Measurements from ENCODE around the gene C8A.

Gene C8A

DNA sequence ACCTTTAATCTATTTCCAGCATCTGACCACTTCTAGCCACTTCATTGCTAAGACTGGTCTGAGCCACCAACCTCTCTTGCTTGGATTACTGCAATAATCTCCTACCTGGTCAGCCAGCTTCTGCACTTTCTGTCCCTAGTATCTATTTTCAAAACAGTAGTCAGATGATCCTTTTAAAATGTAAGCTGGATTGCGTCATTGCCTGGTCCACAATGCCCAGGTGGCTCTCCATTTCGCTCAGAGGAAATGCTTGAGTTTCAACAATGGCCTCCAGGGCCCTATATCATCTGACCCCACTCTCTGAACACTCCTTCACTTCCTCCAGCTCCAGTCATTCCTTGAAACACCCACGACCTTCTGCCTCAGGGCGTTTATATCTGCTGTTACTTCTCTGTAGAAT lies 37.7 kb upstream of the C8A start:
- POLR2A ChIA-PET, result no interaction called here

DNA sequence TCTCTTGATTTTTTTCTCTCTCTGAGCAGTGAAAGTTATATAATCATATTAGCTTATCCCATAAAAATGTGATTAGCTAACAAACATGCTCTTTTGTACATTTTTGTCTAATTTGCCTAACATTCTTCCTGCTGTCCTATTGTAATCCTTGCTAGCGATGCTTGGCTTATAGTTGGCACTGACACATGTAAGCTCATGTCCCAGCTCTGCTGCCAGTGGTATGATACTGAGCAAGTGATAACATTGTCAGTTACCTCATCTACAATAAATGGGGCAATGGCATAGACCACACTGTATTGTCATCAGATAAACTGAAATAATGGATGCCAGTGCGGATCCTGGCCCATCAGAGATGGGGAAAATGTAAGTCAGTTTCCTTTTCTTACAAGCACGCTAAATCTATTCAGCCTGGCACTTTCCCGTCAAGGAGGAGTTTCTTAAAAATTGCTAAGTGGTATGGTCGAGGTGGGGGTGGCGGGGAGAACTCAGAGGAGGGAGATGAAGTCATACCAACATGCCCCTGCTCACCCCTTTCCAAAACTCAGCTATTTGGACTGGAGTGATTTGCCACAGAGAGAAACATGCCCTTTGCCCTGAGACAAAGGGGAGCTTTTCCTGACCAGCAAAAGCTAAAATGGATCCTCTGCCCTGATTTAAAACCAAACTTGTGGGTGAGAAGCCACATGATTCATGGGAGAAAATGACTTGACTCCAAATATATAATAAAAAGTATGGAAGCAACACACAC lies 36.7 kb upstream of the C8A start:
- DNase-seq (ENCODE audit: extremely low spot score), result no peak
- ChIA-PET CTCF (interaction anchor here (0.9 to 3.6 kb wide), 5 partner anchors 9 to 61 kb away, joined by 3 to 17 read pairs (median 3); no protein-coding TSS in a partner anchor), POLR2A (no interaction called here)
- TF ChIP-seq, protein P1, sequence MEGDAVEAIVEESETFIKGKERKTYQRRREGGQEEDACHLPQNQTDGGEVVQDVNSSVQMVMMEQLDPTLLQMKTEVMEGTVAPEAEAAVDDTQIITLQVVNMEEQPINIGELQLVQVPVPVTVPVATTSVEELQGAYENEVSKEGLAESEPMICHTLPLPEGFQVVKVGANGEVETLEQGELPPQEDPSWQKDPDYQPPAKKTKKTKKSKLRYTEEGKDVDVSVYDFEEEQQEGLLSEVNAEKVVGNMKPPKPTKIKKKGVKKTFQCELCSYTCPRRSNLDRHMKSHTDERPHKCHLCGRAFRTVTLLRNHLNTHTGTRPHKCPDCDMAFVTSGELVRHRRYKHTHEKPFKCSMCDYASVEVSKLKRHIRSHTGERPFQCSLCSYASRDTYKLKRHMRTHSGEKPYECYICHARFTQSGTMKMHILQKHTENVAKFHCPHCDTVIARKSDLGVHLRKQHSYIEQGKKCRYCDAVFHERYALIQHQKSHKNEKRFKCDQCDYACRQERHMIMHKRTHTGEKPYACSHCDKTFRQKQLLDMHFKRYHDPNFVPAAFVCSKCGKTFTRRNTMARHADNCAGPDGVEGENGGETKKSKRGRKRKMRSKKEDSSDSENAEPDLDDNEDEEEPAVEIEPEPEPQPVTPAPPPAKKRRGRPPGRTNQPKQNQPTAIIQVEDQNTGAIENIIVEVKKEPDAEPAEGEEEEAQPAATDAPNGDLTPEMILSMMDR (IDR thresholded peaks at IDR 0.05; ENCODE audit: control extremely low read depth, extremely low read depth, low read depth, missing control alignments), result no peak

More for the DNA sequence above, 37.7 kb upstream of the C8A start:
- TF ChIP-seq, protein P1 (IDR thresholded peaks at IDR 0.05; ENCODE audit: control extremely low read depth, extremely low read depth, low read depth, missing control alignments), result no peak
- DNase-seq (ENCODE audit: extremely low spot score), result no peak
- CTCF ChIA-PET, result interaction anchor here (0.9 to 3.6 kb wide), 5 partner anchors 9 to 15 kb away, joined by 3 to 17 read pairs (median 6); no protein-coding TSS in a partner anchor

DNA sequence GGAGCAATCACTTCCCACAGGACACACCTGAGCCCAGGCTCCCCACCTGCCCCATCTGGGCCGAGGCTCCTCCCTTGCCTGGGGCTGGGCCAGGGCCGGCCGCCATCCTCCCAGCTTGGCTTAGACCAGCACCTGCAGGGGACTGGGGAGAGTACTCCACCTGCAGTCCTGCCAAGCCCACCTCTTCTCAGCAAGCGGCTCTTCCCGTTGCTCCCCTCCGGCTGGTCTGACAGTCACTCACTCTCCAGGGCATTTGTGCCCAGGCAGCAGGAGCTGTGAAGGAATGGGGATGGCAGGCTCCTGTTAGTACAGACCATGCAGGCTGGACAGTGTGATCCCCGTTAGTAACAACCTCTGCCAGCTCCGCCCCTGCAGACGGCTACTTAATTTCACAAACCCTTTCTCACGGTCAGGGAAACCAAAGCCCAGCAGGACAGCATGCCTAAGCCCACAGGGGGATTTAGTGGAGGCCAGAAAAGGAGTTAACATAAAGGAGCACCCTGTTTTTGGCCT lies 35.2 kb upstream of the C8A start, which contains the start of gene FYB2:
FYB2 (minus strand) TSS at position 18 of the 513 bp plus-strand sequence. CDS start 114 bp downstream, outside the sequence.
- POLR2A ChIA-PET, result no interaction called here
- DNase-seq (ENCODE audit: extremely low spot score), result no peak
- TF ChIP-seq, protein P1 (IDR thresholded peaks at IDR 0.05; ENCODE audit: control extremely low read depth, extremely low read depth, low read depth, missing control alignments), result no peak
- CTCF ChIA-PET, result interaction anchor here (1.0 to 4.0 kb wide), 8 partner anchors 11 to 61 kb away, joined by 3 to 46 read pairs (median 12); no protein-coding TSS in a partner anchor

DNA sequence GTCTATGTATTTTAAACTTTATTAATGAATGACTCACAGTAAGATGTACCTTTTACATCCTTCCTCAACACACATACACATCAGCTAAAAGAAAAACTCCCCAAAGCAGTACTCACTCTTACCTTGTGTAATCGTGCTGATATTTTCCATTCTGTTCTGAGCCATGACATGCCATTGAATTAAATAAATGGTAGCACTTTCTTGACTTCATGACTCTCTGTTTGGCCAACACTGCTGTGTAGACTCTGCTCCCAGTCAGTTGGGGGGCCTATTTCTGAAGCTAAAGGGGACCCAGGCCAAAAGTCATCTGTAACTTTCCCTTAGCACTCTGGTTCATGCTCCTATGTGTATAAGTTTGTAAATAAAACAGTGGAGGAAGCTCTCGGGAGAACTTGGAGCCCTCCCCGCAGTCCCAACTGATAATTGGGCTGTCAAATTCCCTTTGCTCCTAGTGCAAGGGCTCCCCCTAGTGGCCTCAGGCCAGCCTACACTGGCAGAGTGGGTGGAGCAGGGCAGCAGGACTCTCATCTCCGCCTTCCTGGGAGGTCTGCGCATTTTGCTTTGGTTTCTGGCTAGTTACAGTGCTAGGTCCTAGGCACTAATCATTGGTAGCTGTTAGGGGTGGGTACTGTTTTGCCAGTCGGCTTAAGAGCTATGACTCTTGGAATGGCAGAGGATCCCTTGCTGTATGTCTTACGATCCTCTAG lies 33.7 kb upstream of the C8A start:
- peak; percentile 80 for DNase-seq (ENCODE audit: extremely low spot score)
- ChIA-PET POLR2A (interaction anchor here (0.7 kb wide), 1 partner anchor 472 kb away, joined by 4 read pairs; no protein-coding TSS in a partner anchor), CTCF (interaction anchor here (0.7 to 4.0 kb wide), 22 partner anchors 10 to 1335 kb away, joined by 3 to 46 read pairs (median 3); no protein-coding TSS in a partner anchor)
- TF ChIP-seq, protein P1 (IDR thresholded peaks at IDR 0.05; ENCODE audit: control extremely low read depth, extremely low read depth, low read depth, missing control alignments), result peak; percentile 96

DNA sequence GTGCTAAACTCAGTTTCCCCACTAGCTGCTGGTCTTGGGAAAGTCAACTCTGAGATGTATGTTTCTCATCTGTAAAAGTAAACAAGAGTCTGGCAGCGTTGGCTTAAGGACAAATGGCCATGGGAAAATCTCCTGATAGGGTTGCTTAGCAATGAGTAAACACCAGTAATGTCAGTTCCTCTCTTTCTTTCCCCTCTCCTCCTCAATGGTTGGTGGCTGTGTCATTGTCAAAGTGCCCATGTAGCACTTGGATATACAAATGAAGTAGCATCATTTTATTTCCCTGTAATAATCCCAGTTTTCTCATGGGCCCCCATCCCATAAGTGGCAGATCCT lies 33.2 kb upstream of the C8A start:
- TF ChIP-seq, protein P1 (IDR thresholded peaks at IDR 0.05; ENCODE audit: control extremely low read depth, extremely low read depth, low read depth, missing control alignments), result no peak
- no peak for DNase-seq (ENCODE audit: extremely low spot score)
- ChIA-PET POLR2A (no interaction called here), CTCF (interaction anchor here (0.9 to 4.0 kb wide), 14 partner anchors 10 to 1335 kb away, joined by 3 to 46 read pairs (median 4); no protein-coding TSS in a partner anchor)

DNA sequence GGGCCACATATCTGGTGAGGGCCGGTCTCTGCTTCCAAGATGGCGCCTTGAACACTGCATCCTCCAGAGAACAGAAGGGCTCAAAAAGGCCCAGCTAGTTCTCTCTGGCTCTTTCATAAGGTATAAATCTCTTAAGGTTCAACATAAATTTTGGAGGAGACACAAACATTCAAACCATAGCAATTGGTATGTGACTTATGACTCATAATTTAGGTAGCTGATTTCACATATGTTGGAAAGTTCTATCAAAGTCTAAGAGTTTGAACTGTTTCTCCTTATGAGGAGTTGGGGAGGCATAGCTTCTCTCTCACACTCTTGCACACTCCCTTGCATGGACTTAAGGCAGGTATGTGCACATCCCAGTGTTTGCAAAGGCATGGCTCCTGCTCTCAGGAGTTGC lies 30.3 kb upstream of the C8A start:
- TF ChIP-seq, protein P1 (IDR thresholded peaks at IDR 0.05; ENCODE audit: control extremely low read depth, extremely low read depth, low read depth, missing control alignments), result no peak
- no peak for DNase-seq (ENCODE audit: extremely low spot score)
- POLR2A ChIA-PET, result no interaction called here
- CTCF ChIA-PET, result interaction anchor here (1.4 kb wide), 1 partner anchor 9 kb away, joined by 5 read pairs; no protein-coding TSS in a partner anchor

Data from GM10248 (cell line).